Fibroblast of skin of right quadriceps (primary cell): ENCODE data around the gene CEP290.

ENCODE experiments used
- DNase-seq: peaks from one replicate; pipeline ENCODE4 v3.0.0-alpha.2; 2013

The CEP290 gene, protein sequence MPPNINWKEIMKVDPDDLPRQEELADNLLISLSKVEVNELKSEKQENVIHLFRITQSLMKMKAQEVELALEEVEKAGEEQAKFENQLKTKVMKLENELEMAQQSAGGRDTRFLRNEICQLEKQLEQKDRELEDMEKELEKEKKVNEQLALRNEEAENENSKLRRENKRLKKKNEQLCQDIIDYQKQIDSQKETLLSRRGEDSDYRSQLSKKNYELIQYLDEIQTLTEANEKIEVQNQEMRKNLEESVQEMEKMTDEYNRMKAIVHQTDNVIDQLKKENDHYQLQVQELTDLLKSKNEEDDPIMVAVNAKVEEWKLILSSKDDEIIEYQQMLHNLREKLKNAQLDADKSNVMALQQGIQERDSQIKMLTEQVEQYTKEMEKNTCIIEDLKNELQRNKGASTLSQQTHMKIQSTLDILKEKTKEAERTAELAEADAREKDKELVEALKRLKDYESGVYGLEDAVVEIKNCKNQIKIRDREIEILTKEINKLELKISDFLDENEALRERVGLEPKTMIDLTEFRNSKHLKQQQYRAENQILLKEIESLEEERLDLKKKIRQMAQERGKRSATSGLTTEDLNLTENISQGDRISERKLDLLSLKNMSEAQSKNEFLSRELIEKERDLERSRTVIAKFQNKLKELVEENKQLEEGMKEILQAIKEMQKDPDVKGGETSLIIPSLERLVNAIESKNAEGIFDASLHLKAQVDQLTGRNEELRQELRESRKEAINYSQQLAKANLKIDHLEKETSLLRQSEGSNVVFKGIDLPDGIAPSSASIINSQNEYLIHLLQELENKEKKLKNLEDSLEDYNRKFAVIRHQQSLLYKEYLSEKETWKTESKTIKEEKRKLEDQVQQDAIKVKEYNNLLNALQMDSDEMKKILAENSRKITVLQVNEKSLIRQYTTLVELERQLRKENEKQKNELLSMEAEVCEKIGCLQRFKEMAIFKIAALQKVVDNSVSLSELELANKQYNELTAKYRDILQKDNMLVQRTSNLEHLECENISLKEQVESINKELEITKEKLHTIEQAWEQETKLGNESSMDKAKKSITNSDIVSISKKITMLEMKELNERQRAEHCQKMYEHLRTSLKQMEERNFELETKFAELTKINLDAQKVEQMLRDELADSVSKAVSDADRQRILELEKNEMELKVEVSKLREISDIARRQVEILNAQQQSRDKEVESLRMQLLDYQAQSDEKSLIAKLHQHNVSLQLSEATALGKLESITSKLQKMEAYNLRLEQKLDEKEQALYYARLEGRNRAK (N-terminal part only)

DNA sequence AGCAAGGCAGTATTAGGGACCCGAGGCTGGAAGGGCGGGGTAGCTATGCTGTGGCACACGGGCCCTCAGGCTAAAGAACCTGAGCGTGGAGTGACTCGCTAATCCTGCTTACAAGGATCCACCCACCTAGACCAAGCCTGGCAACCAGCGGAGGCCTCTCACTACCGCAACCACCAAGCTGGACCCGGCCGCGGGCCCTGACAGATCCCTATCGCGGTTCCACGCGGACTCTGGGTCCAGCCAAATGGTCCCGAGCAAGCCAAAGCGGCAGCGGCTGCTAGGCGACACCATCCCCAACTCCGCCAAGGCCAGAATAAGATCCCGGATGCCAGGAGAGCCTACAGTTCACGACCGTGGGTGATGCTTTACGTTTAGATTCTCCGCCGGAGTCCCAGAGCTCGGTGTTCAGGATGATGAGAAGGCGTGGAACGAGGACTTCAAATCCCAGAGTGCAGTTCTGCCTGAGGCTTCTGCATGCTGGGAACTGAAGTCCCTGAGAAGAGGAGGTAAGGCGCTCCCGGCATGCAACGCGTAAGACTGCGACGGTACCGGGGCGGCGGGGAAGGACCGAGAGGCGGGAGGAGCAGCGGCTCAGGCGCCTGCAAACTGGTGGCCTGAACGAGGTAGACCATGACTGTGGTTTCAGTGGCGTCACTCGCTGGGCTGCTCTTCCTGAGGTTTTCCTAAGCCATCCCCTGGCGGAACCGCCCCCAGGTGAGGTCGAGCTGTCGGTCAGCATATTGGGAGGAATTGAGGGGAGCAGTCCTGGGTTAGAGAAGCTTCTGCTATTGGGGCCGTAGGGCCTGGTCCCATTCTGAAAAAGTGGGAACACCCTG is at the start of gene CEP290, which contains the start of gene TMTC3:
CEP290 (minus strand) TSS at position 315 of the 836 bp plus-strand sequence. CDS start 781 bp downstream, outside the sequence.
TMTC3 (plus strand) TSS at position 534 of the 836 bp plus-strand sequence. CDS start 6,009 bp downstream, outside the sequence.
- DNase-seq = peak; percentile 100

DNA sequence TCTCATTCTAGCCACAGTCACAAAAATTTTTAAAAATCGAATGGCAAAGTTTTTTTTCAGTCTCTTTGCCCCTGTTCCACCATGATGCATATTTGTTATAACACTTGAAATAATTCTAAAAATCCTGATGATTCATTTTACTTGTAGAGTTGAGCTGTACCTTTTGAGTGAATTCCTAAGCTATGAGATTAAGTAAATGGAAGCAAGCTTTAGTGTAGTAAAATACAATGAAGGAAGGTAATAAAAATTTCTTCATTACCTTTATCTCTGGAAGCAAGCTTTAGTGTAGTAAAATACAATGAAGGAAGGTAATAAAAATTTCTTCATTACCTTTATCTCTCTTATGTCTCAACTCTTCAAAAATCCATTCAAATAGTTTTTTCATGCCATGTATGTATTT is 46.3 kb upstream of the CEP290 start:
- DNase-seq = peak; percentile 35

DNA sequence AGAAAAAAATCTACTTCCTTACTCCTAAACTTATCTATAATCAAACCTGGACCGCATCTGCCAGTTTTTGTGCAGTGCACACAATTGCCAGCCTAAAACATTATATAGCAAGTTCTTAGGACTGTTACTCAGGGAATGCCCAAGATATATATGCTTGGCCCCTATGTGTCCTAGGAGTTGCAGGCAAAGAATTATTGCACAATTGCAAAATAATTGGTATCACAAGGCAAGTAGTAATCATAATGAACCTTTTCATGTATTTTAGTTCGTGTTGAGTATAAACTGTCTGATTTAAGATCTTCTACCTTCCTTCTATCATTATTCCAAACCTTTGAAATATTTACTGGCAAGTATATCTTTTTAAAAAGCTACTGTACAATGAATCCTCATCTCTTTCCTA is 45.7 kb upstream of the CEP290 start:
- no peak for DNase-seq

GRCh38 chr12:88185988-88186387 is 44.1 kb upstream of the CEP290 start:
- peak; percentile 67 for DNase-seq

DNA sequence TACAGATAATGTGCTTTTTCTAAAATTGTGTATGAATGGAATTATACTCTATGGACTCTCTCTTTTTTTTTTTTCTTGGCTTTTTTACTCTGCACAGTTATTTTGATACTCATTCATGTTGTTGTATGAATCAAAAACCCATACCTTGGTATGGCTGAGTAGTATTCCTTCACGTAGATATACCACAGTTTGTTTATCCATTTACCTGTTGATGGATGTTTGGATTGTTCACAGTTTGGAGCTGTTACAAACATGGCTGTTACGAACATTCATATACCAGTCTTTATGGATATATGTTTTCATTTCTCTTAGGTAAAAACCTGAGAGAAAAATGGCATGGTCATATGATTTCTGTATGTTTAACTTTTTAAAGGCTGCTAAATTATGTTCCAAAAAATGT is 43.4 kb upstream of the CEP290 start:
- DNase-seq = no peak

GRCh38 chr12:88184196-88184595 is 42.3 kb upstream of the CEP290 start:
- DNase-seq = no peak

DNA sequence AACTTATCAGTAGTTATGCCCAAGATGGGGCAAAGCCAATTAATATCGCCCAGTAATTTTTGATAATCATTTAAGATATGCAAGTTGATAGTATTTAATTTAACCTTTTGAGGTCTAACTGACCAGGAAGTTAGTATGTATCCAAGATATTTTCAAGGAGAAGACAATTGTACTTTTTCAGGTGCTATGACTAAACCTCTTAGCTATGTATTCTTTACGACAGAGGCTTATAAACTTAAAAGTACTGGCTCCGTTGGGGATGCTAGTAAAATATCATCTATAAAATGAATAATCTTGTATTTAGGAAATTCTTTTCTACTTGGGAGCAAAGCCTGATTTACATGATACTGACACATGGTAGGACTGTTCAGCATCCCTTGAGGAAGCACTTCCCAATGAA is 40.5 kb upstream of the CEP290 start:
- no peak for DNase-seq

DNA sequence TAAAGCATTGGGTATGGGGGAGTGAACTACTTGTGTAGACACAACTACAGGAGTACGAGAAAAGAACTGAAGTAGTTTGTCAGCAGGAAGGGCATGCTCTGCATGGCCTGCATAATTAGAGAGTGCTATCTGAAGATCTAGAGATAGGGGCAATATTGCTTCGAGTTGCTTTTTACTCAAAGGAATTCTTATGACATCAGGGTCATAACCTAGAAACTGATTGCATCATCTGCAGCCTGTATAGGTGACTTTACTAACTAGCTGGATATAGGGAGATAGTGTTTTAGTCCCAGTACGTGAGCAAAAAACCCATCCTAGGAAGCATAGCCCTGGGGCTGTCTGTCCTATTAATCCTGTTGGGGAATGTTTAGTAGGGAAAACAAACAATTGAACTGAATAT is 40.0 kb upstream of the CEP290 start:
- no peak for DNase-seq

DNA sequence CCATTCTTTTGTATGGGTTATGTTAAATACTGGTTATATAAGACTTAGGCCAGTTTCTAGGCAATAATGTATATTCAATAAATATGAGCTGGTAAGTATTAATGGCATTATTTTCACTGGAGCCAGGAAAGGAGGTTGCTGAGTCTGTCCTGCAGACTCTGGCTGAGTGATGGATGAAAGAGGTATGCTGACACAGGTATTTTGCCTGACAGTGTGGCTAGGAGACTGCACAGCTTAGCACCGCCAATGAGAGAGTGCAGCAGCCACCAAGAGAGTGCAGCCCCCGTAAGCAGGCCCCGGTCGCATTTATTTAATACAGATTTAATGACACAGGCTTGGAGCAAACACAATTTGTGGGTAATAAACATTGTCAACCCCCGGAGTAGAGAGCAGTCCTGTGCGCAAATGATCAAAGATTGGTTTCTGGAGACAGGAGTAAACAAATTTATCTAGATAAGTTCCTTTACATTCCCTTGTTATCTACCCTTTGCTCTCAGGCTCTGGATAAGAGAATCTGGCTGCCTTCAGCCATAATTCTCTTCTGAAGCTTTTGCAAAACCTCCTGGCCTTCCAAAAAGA is 37.6 kb upstream of the CEP290 start:
- no peak for DNase-seq

GRCh38 chr12:88175544-88175943 is 33.7 kb upstream of the CEP290 start:
- no peak for DNase-seq

GRCh38 chr12:88172844-88173407 is 31.0 kb upstream of the CEP290 start:
- peak; percentile 73 for DNase-seq

DNA sequence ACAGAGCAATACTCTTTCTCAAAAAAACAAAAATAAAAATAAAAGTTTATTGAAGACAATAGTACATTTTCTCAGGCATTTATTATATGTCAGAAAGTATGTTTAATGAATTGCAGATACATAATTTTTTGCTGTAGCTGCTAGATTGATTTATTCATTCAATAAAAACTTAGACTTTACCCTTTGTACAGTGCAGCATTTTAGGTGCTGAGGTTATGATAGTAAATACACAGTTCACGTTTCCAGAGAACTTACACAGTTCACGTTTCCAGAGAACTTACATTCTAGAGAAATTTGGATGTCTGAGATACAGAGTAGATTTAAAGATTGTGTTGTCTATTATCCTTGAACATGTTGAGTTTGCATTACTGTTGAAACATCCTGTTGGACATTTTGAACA is 25.5 kb upstream of the CEP290 start:
- DNase-seq = no peak

- DNase-seq = no peak
Measured at GRCh38 chr12:88166179-88166578, 24.3 kb upstream of the CEP290 start.

DNA sequence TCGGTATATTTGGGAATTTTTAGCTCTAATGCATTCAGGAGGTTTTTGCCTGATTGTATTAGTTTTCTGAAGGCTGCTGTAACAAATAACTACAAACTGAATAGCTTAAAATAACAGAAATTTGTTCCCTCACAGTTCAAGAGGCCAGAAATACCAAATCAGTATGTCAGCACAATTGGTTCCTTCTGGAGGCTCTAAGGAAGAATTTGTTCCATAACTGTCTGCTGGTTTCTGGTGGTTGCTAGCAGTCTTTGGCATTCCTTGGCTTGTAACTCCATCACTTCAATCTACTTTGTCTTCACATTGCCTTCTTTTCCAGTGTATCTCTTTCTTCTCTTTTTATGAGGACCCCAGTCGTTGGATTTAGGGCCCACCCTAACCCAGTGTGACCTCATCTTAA is 21.5 kb upstream of the CEP290 start:
- DNase-seq = no peak

GRCh38 chr12:88156075-88156654 is 14.3 kb upstream of the CEP290 start:
- no peak for DNase-seq

DNA sequence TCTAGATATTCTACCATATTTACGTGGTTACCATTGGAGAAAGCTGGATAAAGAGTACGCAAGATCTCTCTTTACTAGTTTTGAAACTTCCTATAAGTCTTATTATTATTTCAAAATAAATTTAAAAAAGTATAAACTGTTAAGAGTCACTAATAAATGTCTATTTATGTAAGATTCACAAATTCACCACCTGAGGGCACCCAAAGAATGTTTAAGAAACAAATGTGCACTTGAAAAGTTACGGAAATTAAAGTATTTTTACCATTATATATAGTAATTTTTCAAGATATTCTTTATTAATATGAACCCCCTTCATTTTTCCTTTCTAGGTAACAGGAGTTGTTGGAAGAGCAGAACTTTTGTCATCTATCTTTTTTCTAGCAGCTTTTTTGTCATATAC is 12.1 kb upstream of the CEP290 start:
- DNase-seq = peak; percentile 56

GRCh38 chr12:88150063-88150462 is 8.2 kb upstream of the CEP290 start:
- no peak for DNase-seq

DNA sequence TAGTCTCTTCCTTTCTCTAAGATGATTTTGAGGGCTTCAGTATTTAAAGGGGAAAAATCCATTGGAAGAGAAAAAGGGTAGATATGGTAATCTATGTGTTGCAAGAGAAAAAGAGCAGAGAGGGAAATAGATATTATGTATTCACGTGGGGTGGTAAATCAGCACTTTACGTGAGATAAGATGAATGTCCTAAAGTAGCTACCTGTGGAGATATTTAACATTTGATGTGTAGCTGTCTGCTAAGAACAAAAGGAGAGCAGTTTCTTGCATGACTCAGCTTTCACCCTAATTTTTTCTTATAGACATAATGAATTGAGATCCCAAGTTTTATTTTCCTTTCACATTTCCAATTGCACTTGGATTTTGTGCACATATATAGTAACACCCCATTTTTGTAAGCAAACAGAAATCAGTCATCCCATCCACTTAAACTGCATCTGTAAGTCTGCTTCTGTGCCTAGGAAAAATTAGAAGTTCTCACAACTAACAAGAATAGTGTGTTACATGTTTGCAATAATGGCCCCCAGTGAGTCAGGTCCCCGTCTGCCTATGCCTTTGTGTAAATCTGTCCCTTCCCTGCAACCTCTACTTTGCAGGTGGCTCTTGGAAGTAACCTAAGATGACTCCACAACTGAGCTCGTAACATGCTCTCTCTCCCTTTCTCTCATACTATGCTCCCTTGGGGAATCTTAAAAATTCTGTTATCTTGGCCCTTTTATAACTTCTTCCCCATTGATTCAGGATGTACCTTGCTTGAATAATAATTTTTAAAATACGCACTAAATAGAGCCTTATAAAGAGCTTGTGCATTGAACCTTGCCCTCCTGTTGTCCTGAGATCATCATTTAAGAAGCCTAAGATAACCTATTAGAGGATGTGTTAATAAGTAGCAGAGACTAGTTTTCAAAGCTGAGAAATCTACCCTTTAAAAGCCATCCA is 3.9 kb upstream of the CEP290 start:
- DNase-seq = no peak
